Activated CD8-positive, alpha-beta memory T cell treated with anti-CD3 and anti-CD28 coated beads, Interleukin-2, amount 50 U/mL, for 4 hours (primary cell): ENCODE data around the gene CD72.
"Not testable (repeated sequence)": the region's sequence is repeated elsewhere in the genome, so short reads cannot be mapped to it uniquely, and the experiment has no call there.

Experiments used
- DNase-seq: peaks from one replicate; pipeline ENCODE4 v3.0.0-alpha.2; 2020

CD72 gene

DNA sequence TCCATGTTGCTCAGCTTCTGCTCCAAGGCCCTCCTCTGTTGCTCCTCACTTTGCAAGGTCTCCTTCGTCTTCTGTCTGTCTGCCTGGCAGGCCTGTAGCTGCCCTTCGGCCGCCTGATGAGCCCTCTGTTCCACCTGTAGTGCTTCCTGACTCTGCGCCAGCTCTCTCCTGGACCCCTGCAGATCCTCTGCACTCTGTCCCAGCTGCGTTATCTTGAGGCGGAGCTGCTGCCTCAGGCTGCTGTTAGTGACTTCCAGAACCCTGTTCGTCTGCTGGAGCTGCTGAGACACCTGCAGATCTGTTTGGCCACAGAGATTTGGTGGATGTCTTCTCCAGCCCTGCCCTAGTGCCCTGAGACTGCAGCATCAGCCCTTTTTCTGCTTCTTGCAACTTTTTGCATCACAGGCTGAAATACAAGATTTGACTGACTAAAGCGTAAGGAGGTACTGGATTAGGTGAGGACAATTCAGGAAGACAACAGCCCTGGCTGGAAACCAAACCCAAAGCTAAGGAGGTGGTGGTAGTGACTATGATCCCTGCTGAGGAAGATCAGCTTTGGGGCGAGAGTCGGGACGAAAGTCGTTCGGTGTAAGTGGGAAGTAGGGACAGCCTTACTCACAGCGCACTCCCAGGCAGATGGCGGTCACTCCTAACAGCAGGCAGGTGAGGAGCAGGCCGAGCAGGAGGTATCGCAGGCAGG, 2.1 kb downstream of the CD72 start:
- DNase-seq = no peak

DNA sequence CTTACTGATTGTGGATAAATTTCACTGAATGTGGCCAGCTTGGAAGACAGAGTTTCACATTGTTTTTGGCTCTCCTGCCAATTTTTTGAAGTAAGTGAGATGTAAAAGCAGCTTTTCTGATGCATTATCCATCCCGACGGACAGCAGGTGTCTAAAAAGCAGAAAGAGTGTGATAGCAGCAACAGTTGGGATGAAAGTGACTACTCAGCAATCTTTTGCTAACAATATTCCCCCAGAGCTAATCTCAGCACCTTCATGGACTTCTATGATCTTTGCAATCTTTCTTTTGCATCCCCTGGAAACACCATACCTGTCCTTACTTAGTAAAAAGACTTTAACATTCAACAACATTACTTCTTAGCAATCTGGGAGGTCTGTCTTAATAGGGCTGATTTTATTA, 5.4 kb downstream of the CD72 start:
- no peak for DNase-seq

DNA sequence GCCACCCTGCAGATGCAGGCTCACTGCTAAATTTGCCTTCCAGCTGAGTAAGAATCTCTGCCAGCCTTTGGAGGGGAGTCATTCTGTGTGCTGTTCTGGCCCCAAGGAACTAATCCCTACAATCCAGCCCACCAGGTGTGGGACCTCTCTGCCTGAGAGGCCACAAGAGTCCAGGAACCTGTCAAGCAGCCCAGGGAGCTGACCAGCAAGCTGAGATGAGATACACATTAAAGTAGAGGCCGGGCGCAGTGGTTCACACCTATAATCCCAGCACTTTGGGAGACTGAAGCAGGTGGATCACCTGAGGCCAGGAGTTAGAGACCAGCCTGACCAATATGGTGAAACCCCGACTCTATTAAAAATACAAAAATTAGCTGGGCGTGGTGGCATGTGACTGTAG, 6.1 kb downstream of the CD72 start:
- DNase-seq = not testable (repeated sequence)

DNA sequence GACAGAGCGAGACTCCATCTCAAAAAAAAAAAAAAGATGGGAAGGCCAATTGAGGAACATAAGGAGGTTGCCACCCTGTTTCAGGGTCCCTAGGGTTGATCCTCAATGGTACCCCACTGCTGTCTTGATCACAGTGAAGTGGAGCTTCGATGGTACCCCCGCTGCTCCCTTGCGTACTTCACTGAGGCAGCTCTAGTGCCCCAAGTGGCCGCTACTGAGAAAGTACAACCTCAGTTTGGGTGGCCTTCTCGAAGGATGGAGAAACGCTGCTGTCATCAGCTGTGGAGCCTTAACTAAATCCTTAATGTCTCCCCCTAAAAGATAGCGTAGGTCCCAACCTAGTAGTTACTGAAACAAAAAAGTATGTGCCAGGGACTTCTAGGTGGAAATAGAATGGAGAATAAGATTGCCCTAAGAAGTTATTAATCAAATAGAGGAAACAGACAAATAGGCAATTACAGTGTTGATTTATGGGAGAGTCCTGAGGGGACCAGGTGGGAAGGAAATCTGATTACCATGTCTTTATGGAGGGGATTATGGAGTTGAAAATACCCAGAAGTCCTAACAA, 6.9 kb downstream of the CD72 start:
- peak; percentile 64 for DNase-seq

DNA sequence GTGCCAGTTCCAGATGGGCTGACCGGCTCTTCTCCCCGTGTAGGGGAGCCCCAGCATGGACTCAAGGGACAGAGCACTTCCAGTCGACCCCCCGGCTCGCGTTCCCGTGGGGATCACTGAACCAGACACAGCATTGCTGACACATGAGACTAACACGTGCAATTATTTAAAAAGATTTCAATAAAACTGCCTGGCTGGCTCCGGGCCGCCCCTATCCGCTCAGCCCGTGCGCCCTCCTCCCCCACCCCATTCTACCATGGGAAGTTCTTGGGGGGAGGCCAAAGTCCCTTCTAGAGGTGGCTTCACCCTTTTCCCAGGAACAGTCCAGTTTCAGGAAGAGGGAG, 8.4 kb downstream of the CD72 start:
- DNase-seq = no peak

DNA sequence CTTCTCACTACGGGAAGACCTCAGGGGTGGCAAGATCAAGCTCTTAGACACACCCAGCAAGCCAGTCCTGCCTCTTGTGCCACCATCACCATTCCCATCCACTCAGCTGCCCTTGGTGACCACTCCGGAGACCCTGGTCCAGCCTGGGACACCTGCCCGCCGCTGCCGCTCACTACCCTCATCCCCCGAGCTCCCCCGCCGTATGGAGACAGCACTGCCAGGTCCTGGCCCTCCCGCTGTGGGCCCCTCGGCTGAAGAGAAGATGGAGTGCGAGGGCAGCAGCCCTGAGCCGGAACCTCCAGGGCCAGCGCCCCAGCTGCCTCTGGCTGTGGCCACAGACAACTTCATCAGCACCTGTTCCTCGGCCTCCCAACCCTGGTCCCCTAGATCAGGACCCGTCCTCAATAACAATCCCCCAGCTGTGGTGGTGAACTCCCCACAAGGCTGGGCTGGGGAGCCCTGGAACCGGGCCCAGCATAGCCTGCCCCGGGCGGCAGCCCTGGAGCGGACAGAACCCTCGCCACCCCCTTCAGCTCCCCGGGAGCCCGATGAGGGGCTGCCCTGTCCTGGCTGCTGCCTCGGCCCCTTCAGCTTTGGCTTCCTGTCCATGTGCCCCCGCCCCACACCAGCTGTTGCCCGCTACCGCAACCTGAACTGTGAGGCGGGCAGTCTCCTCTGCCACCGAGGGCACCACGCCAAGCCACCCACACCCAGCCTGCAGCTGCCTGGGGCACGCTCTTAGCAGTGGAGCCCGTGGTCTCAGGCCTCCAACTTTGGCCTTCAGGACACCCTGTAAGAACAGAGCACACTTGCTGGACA, 9.0 kb downstream of the CD72 start:
- no peak for DNase-seq

DNA sequence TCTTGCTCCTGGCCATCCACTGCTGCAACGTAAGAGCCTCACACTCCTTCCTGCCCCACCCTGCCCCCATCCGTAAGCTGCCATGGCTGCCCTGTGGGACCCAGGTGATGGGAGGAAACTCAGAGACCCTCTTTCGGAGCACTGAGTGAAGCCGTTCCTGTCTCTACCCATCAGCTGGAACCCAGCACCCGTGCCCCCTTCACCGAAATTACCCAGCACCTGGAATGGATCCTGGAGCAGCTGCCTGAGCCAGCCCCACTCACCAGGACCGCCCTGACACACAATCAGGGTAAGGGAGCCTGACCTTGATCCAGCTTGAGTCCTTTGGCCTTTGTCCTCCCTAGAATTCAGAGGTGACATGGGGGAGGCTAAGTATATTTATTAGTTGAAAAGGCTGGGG, 10.0 kb downstream of the CD72 start:
- no peak for DNase-seq

DNA sequence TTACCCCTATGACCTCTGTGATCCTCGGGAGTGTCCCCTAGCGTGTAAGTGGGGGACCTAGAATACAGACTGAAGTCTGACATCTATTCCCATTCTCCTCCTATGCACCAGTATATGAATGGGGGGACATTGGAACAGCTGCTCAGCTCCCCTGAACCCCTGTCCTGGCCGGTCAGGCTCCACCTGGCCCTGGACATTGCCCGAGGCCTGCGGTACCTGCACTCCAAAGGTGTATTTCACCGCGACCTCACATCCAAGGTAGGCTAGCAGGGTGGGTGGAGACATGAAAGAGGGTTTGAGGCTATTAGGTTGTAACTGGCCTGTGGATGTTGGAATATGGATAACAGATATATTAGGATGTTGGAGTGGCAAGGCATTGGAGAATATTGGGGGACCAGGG, 11.5 kb downstream of the CD72 start:
- no peak for DNase-seq

DNA sequence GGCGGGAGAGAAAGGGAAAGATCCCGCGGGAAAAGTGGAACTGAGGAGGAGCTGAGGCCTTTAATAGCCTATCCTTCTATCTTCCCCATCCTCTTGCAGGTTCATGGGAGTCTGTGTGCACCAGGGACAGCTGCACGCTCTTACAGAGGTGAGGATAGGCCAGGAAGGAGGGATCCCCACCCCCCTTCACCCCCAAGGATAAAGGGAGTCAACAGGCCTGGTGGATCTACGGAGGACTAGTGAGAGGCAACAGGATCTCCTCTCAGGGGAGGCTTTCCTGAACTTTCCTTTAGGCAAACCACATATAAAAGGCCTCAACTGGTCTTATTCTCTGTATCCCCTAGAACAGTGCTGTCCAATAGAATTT, 12.1 kb downstream of the CD72 start:
- no peak for DNase-seq

DNA sequence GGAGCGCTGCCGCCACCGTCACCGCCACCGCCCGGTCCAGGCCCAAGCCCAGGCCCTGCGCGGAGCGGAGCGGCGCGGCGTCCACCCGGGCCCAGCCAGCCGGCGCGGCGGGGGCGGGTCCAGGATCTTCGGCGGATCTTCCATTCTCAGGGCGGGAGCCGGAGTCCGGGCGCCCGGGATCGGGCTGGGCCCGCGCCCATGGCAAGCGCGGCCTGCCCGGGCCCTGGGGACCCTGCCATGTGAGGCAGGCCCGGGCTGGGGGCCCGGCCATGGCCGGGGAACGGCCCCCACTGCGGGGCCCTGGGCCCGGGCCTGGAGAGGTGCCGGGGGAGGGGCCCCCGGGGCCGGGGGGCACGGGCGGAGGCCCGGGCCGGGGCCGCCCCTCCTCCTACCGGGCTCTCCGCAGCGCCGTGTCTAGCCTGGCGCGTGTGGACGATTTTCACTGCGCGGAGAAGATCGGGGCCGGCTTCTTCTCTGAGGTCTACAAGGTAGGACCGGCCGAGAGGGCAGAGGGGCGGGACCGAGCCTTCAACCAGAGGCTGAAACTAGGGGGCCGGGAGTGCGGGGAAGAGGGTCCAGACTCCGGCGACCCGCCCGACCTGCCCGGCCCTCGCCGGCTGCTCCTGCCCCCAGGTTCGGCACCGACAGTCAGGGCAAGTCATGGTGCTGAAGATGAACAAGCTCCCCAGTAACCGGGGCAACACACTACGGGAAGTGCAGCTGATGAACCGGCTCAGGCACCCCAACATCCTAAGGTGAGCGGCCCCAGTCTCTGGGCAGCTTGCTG, 12.7 kb downstream of the CD72 start:
- DNase-seq = peak; percentile 30

DNA sequence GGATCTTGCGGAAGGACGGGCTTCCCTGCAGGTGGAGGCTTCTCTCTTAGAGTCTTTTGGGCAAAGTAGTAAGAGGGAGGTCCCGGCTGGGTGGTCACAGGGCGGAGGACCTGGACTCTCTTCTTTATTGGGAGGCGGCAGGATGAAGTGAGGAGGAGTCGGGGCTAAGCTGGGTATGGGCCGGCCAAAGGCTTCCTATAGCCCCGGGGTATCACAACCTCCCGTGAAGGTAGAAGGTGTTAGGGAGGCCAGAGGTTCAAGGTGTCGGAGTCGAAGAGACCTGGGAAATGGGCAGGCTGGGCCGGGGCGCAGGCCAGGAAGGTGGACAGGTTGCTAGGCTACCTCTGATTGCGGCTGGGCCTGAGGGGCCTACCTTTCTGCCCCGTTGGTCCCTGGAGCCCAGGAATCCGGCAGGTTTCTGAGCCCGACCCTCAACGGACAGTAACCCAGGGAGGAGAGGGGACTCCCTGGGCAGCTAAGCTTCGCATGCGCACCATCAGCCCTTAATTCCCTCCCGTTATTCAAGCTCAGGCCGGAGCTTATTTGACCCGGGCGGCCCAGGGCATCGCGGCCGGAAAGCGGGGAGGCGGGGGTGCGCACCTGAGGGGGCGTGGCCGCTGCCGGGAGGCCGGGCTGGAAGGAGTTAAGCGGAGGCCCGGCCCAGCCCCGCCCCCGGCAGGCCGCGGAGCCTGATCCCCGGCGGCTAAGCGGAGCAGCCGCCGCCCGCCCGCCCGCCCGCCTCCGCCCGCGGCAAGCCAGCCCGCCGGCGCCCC, 13.4 kb downstream of the CD72 start, which contains the start of gene TESK1:
TESK1 (plus strand) TSS at position 685 of the 773 bp plus-strand sequence. CDS start 358 bp downstream, outside the sequence.
- peak; percentile 82 for DNase-seq

DNA sequence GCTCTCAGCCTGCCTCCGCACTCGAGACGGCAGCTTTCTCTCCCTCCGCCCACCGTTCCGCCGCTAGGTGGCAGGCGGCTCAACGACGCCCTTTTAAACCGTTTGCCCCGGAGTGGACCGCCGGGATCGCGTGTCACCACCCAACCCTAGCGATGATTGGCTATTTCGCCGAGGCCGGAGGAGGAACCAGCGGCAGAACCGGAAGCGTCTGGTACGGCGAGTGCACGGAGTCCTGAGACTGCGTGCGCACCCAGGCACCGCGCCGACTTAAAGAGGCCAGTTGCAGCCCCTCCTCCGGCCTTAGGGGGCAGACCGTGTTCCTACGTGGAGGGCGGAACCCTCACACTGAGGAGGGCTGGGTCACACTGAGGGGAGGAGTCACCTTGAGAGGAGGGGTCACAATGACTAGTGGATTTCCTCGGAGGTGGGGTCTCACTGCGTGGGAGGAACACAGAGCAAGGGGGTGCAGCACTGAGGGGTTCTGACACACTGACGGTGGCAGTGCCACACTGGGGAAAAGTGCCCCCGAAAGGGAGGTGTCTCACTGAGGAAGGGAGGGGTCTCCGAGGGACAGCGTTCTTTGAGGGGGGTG, 14.1 kb downstream of the CD72 start:
- DNase-seq = peak; percentile 98

DNA sequence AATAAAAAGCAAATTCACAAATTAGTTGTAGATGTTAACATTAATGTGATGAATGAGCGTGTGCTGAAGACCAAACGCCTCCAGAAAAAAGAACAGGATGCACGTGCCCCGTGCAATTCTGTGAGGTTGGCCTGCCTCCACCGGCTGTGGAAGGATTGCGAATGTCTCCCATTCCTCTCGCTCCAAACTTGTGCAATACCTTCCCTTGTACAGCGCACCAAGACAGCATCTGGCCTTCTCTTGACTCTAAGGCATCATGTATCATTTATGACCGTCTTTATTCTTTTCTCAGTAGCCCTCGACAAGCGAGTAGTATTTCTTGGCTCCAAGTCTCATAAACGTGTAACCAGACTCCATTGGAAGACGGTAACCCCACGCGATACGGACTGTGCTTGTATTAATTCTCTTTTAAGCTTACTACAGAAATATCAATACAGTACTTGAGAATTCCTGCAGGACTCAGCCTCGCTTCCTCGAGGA, 14.7 kb downstream of the CD72 start:
- peak; percentile 27 for DNase-seq

DNA sequence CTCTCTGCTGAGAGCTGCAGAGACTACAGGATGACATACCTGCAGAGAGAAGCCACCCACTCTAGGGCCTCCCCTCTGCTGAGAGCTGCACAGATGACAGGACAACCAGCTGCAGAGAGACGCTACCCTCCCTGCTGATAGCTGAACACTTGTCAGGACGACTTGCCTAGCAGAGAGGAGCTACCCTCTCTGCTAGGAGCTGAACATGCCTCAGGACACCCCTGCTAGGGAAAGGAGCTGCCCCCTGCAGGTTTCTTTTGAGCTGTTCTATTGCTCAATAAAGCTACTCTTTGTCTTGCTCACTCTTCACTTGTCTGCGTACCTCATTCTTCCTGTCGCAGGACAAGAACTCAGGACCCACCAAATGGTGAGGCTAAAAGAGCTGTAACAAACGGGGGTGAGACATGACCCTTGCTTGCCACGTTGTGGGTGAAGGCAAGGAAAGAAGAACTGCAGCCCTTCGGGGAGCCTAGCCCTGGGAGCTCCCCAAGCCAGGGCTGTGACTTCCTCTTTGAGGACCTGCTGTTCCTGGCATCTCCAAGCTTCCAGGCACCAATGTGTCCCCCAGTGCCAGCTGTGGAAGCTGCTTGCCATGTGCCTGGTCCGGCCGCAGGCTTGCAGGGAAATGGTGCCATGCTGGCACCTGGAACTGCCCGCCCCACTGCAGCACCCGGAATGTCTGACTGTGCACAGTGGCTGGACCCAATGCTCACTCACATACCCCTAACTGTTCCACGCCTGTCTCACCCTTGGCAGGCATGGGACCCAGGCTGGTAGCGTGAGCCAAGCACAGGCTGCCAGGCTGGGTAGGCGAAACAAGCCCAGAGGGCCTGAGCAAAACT, 18.2 kb downstream of the CD72 start:
- DNase-seq = no peak

DNA sequence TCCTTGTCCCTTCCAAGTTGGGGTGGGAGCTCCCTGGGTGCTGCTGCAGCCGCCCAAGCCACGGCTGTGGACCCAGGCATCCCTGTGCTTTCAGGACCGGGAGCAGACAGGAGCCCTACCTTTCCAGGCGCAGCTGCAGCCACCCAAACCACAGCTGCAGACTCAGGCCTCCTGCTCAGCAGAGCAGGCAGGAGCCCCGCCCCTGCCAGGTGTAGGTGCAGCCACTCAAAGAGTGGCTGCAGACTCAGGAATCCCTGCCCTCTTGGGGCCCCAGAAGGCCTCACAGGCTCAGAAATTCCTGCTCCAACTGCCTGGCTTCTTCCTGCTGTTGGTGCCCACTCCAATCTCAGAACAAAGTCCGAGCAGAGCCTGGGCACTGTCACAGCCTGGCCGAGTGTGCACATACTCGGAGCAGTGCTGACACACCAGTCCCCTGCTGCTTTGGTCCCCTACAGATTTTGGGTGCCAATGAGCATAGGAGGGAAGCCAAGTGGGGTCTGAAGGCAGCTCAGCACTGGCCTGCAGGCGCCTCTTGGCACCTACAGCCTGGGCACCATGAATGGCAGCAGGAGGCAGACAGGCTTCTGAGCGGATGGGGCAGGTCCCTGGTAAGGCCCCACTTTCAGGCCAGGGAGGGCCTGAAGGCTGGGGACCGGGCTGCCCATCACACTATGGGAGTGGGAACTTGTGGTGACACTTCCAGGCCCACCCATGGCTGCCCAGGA, 19.2 kb downstream of the CD72 start:
- DNase-seq = no peak

DNA sequence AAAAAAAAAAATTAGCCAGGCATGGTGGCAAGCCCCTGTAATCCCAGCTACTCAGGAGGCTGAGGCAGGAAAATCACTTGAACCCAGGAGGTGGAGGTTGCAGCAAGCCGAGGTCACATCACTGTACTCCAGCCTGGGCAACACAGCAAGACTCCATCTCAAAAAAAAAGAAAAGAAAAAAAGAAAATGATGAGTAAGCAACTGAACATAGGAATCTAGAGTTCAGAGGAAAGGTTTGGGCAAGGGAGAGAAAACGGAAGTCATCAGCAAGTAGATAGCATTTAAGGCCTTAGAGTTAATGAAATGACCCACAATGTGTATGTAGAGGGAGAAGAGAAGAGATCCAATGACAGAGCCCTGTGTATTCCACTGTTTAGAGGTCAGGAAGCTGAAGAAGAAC, 21.3 kb downstream of the CD72 start:
- DNase-seq = not testable (repeated sequence)

DNA sequence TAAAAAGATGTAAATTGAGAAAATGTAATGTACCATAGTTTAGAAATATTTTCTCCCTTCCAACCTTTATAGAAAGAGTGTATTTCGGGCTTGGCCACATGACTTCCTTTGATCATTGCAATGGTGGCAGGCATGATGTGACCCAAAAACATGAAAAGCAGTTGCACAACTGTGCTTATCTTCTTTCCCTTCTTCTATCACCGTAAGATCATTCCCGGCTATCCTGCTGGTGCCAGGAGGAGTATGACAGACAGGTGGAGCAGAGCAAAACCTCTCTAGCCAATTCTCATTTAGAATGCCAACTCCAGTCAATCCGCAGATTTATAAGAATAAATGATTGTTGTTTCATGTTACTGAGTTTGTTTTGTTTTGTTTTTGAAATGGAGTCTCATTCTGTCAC, 23.7 kb downstream of the CD72 start:
- DNase-seq = no peak

DNA sequence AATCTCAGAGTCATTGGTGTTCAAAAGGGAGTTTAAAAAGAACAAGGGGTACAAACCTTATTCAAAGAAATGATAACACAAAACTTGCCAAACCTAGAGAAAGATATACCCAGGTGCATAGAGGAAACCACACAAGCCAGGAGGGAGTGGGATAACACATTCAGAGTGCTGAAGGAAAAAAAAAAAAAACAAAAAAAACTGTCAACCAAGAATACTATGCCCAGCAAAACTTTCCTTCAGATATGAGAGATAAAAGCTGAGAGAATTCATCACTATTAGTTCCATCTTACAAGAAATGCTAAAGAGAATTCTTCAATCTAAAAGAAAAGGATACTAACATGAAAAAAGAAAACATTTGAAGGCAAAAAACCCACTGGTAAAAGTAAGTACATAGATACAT, 24.6 kb downstream of the CD72 start:
- no peak for DNase-seq

DNA sequence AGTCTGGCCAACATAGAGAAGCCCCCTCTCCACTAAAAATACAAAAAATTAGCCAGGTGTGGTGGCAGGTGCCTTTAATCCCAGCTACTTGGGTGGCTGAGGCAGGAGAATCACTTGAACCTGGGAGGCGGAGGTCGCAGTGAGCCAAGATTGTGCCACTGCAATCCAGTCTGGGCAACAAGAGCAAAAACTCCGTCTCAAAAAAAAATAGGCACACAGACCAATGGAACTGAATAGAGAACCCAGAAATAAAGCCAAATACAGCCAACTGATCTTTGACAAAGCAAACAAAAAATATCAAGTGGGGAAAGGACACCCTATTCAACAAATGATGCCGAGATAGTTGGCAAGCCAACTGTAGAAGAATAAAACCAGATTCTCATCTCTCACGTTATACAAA, 29.7 kb downstream of the CD72 start:
- not testable (repeated sequence) for DNase-seq

DNA sequence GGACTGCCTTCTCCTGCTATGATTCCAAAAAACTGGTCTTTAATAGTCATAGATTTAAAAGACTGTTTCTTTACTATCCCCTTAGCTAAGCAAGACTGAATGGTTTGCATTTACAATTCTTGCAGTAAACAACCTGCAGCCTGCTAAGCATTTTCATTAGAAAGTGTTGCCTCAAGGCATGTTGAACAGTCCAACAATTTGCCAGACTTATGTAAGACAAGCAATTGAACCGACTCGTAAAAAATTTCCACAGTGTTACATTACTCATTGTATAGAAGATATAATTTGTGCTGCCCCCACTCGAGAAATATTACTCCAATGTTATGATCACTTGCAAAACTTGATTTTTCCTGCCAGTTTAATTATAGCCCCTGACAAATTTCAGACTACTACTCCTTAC, 33.5 kb downstream of the CD72 start:
- DNase-seq = not testable (repeated sequence)
